Common myeloid progenitor, CD34-positive (primary cell): Measurements from ENCODE around the gene TGM4.
A peak's percentile ranks its signal among the peaks of the same experiment; 100 is the strongest.
"Not testable (repeated sequence)": the region's sequence is repeated elsewhere in the genome, so short reads cannot be mapped to it uniquely, and the experiment has no call there.

ENCODE experiments used
- CTCF ChIA-PET: fragments of 350-600 bp; sonication (Branson Sonifier 250); formaldehyde crosslinking; loops from one replicate; lab custom pipeline; 2021; ENCODE audit warnings: antibody characterized with exemption; lab: Charles Lee
- POLR2A ChIA-PET: fragments of 350-600 bp; sonication (Branson Sonifier 250); formaldehyde crosslinking; loops from one replicate; lab custom pipeline; 2021; ENCODE audit warnings: antibody characterized with exemption; lab: Charles Lee
- DNase-seq, 3 donors: peaks; one replicate each; pipeline versions ENCODE4 v3.0.0 to v3.0.0-alpha.2; 2013
- H3K27ac ChIP-seq, 2 experiments: 1 replicate in 1 of 2; 2 replicates in 1 of 2; pipeline ENCODE4 v1.7.0; 2013; ENCODE audit warnings: inconsistent platforms in 2 of 2, low read length in 2 of 2, mild to moderate bottlenecking in 2 of 2, low read depth in 1 of 2, moderate library complexity in 1 of 2; ENCODE audit not compliant: severe bottlenecking in 2 of 2, insufficient read depth in 1 of 2, poor library complexity in 1 of 2
- H3K27me3 ChIP-seq, 5 experiments: replicated peaks in 2 of 5; 1 replicate in 3 of 5; 2 replicates in 2 of 5; pipeline versions ENCODE4 v1.6.1 to v1.7.0; 2013; ENCODE audit warnings: low read length in 4 of 5, mild to moderate bottlenecking in 2 of 5, moderate library complexity in 2 of 5, inconsistent platforms in 1 of 5; ENCODE audit not compliant: insufficient read depth in 5 of 5, control insufficient read depth in 4 of 5
- H3K36me3 ChIP-seq, 4 experiments: 1 replicate in 2 of 4; 2 replicates in 2 of 4; pipeline versions ENCODE4 v1.6.1 to v1.7.0; 2013; ENCODE audit warnings: low read length in 3 of 4, control low read depth in 1 of 4, mild to moderate bottlenecking in 1 of 4; ENCODE audit not compliant: control insufficient read depth in 4 of 4, insufficient read depth in 4 of 4
- H3K4me1 ChIP-seq, 4 experiments: 1 replicate in 3 of 4; 2 replicates in 1 of 4; pipeline versions ENCODE4 v1.6.1 to v1.7.1; 2013; ENCODE audit warnings: low read length in 3 of 4, mild to moderate bottlenecking in 3 of 4, control low read depth in 1 of 4, inconsistent platforms in 1 of 4, moderate library complexity in 1 of 4; ENCODE audit not compliant: control insufficient read depth in 4 of 4, insufficient read depth in 4 of 4; ENCODE audit errors: control extremely low read depth in 1 of 4
- H3K4me3 ChIP-seq, 7 experiments: 1 replicate in 4 of 7; 2 replicates in 3 of 7; pipeline versions ENCODE4 v1.5.1 to v1.7.0; 2013; ENCODE audit warnings: mild to moderate bottlenecking in 7 of 7, low read length in 6 of 7, moderate library complexity in 6 of 7, inconsistent platforms in 2 of 7, low read depth in 2 of 7, control low read depth in 1 of 7; ENCODE audit not compliant: insufficient read depth in 4 of 7, control insufficient read depth in 1 of 7; ENCODE audit errors: extremely low read depth in 1 of 7
- H3K9me3 ChIP-seq, 5 experiments: 1 replicate in 4 of 5; 2 replicates in 1 of 5; pipeline versions ENCODE4 v1.6.1 to v1.7.1; 2013; ENCODE audit warnings: low read length in 4 of 5, mild to moderate bottlenecking in 2 of 5, inconsistent platforms in 1 of 5, low read depth in 1 of 5, moderate library complexity in 1 of 5; ENCODE audit not compliant: control insufficient read depth in 4 of 5, insufficient read depth in 2 of 5; ENCODE audit errors: control extremely low read depth in 1 of 5
- WGBS: methylation state at CpG from one replicate; pipeline ENCODE4 v1.1.5; 2013; ENCODE audit not compliant: insufficient coverage; 5-methylcytosine and 5-hydroxymethylcytosine counted together

TGM4 gene

GRCh38 chr3:44942202-44942921 is 68.0 kb downstream of the TGM4 start:
- DNase-seq: no peak
- CTCF ChIA-PET: interaction anchor here (1.1 to 1.2 kb wide), 2 partner anchors 11 to 21 kb away, joined by 3 read pairs; no protein-coding TSS in a partner anchor

GRCh38 chr3:44948239-44948638 is 73.8 kb downstream of the TGM4 start:
- H3K4me3 ChIP-seq: no peak overlapping the region
- WGBS: 100% methylated on average over 3 of the region's 3 CpGs
- ChIA-PET CTCF (interaction anchor here (1.6 to 1.8 kb wide), 2 partner anchors 12 to 33 kb away, joined by 4 to 5 read pairs; no protein-coding TSS in a partner anchor), POLR2A (no interaction called here)
- no peak overlapping the region for H3K27ac ChIP-seq
- peaks cover 2 to 33% (median 12%) of the 10 kb centered on the region in 4 experiments for H3K36me3 ChIP-seq
- no peaks in the 10 kb centered on the region for H3K4me1 ChIP-seq
- H3K27me3 ChIP-seq: no peaks in the 10 kb centered on the region
- H3K9me3 ChIP-seq: no peaks in the 10 kb centered on the region
- DNase-seq: no peak

More at GRCh38 chr3:44942202-44942921, 68.0 kb downstream of the TGM4 start:
- Histone ChIP-seq H3K27me3 (no peaks in the 10 kb centered on the region), H3K36me3 (peaks cover 8 to 64% (median 32%) of the 10 kb centered on the region in 4 experiments), H3K27ac (no peak overlapping the region), H3K9me3 (no peaks in the 10 kb centered on the region), H3K4me3 (no peak overlapping the region), H3K4me1 (no peaks in the 10 kb centered on the region)
- WGBS: 100% methylated on average over 4 of the region's 9 CpGs
- POLR2A ChIA-PET: no interaction called here

GRCh38 chr3:44949770-44950169 is 75.4 kb downstream of the TGM4 start:
- DNase-seq, H3K4me1 ChIP-seq, H3K27ac ChIP-seq, H3K27me3 ChIP-seq, POLR2A ChIA-PET, H3K4me3 ChIP-seq, H3K9me3 ChIP-seq: not testable (repeated sequence)
- 96% methylated on average over 4 of the region's 4 CpGs for WGBS
- CTCF ChIA-PET: interaction anchor here (1.0 kb wide), 1 partner anchor 23 kb away, joined by 3 read pairs; no protein-coding TSS in a partner anchor
- peaks cover 5 to 34% (median 14%) of the 10 kb centered on the region in 4 experiments for H3K36me3 ChIP-seq

GRCh38 chr3:44950275-44950734 is 75.9 kb downstream of the TGM4 start:
- peaks cover 0 to 32% (median 11%) of the 10 kb centered on the region in 4 experiments for H3K36me3 ChIP-seq
- H3K9me3 ChIP-seq: no peaks in the 10 kb centered on the region
- no peaks in the 10 kb centered on the region for H3K27me3 ChIP-seq
- no peak overlapping the region for H3K4me3 ChIP-seq
- CTCF ChIA-PET: interaction anchor here (0.6 to 1.0 kb wide), 2 partner anchors 23 to 38 kb away, joined by 3 read pairs; no protein-coding TSS in a partner anchor
- H3K4me1 ChIP-seq: peaks cover 2 to 9% (median 6%) of the 10 kb centered on the region in 4 experiments
- no peak overlapping the region for H3K27ac ChIP-seq
- 90% methylated on average over 2 of the region's 2 CpGs for WGBS
- no peak for DNase-seq
- POLR2A ChIA-PET: no interaction called here

- POLR2A ChIA-PET: no interaction called here
- H3K4me3 ChIP-seq: no peak overlapping the region
- no peaks in the 10 kb centered on the region for H3K9me3 ChIP-seq
- no peaks in the 10 kb centered on the region for H3K27me3 ChIP-seq
- CTCF ChIA-PET: interaction anchor here (0.7 to 0.9 kb wide), 2 partner anchors 11 to 23 kb away, joined by 3 read pairs; partner anchors contain the start of genes EXOSC7 and ZDHHC3
- peaks cover 4 to 38% (median 19%) of the 10 kb centered on the region in 4 experiments for H3K36me3 ChIP-seq
- WGBS: 88% methylated on average over 1 of the region's 3 CpGs
- no peak overlapping the region for H3K27ac ChIP-seq
- DNase-seq: no peak
- peaks cover 2 to 14% (median 7%) of the 10 kb centered on the region in 4 experiments for H3K4me1 ChIP-seq
Measured at GRCh38 chr3:44952689-44953088, 78.3 kb downstream of the TGM4 start.

- H3K27me3 ChIP-seq: no peaks in the 10 kb centered on the region
- CTCF ChIA-PET: interaction anchor here (1.3 kb wide), 1 partner anchor 42 kb away, joined by 3 read pairs; no protein-coding TSS in a partner anchor
- no peak for DNase-seq
- no CpG with 5 or more reads among the region's 5 CpGs for WGBS
- POLR2A ChIA-PET: no interaction called here
- H3K27ac ChIP-seq: no peak overlapping the region
- no peak overlapping the region for H3K4me3 ChIP-seq
- H3K4me1 ChIP-seq: peaks cover 2 to 14% (median 7%) of the 10 kb centered on the region in 4 experiments
- H3K36me3 ChIP-seq: peaks cover 9 to 44% (median 30%) of the 10 kb centered on the region in 4 experiments
- H3K9me3 ChIP-seq: no peaks in the 10 kb centered on the region
Measured at GRCh38 chr3:44954304-44954703, 79.9 kb downstream of the TGM4 start.

GRCh38 chr3:44954962-44955361 is 80.6 kb downstream of the TGM4 start:
- POLR2A ChIA-PET: no interaction called here
- H3K27ac ChIP-seq: no peak overlapping the region
- peak; percentile 29 to 82 (median 74) for DNase-seq
- H3K27me3 ChIP-seq: no peaks in the 10 kb centered on the region
- CTCF ChIA-PET: interaction anchor here (0.9 to 2.0 kb wide), 3 partner anchors 13 to 43 kb away, joined by 3 to 8 read pairs (median 3); no protein-coding TSS in a partner anchor
- no peaks in the 10 kb centered on the region for H3K9me3 ChIP-seq
- WGBS: 91% methylated on average over 1 of the region's 3 CpGs
- H3K4me3 ChIP-seq: no peak overlapping the region
- peaks cover 9 to 47% (median 30%) of the 10 kb centered on the region in 4 experiments for H3K36me3 ChIP-seq
- H3K4me1 ChIP-seq: peaks cover 2 to 14% (median 7%) of the 10 kb centered on the region in 4 experiments
